Measurements from ENCODE around the gene PPARA. TPM values are rescaled to one million over a fixed set of nuclear protein-coding genes. Genes with fewer than 3 reads are reported as not detected.

The PPARA gene
- total RNA-seq, 2 donors from 2014 or later: 48.4 to 67.1 TPM

DNA sequence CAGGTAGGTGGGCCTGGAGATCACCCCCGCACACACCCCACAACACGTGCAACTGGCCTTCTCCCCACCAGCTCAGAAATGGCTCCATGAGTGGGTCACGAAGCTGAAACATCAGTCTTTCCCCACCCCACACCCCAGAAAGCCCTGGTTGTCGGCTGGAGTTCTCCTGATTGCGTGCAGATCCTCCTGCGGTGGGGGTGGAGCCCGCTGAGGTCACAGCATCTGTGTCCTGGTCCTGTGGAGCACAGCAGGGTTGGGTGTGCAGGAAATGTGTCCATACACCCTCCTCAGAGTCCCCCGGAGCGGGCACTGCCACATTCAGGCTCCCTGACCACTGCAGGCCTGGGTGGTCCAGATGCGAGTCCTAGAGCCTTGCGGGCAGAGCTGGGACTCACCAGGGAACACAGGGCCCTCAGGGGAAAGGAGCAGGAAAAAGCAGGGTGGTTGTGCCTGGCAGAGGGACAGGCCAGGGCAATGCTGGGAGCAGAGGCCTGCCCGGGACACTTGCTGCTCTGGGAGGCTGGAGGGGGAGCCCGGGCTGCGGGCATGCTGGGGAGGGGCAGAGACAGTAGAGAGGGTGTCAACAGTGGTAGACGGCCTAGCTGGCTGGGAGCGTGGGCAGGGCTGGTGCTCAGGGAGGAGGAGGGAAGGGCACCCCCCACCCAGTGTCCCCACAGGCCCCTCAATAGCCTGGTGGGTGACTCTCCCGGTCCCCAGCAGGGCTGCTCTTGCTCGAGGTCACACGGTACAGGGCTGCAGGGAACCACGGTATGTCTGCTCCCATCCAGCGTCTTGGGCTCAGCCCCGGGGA, 42.4 kb upstream of the PPARA start:
- H3K36me3 ChIP-seq: peaks cover 65% of the 10 kb centered on the region
- H3K27me3 ChIP-seq: no peaks in the 10 kb centered on the region
- peak overlapping the region; percentile 80 for H3K27ac ChIP-seq
- no peaks in the 10 kb centered on the region for H3K9me3 ChIP-seq
- DNase-seq (ENCODE audit: low spot score): no peak
- H3K4me3 ChIP-seq: no peak overlapping the region
- H3K4me1 ChIP-seq: peaks cover 0 to 98% of the 10 kb centered on the region in 2 donors
- TF ChIP-seq, protein P1, sequence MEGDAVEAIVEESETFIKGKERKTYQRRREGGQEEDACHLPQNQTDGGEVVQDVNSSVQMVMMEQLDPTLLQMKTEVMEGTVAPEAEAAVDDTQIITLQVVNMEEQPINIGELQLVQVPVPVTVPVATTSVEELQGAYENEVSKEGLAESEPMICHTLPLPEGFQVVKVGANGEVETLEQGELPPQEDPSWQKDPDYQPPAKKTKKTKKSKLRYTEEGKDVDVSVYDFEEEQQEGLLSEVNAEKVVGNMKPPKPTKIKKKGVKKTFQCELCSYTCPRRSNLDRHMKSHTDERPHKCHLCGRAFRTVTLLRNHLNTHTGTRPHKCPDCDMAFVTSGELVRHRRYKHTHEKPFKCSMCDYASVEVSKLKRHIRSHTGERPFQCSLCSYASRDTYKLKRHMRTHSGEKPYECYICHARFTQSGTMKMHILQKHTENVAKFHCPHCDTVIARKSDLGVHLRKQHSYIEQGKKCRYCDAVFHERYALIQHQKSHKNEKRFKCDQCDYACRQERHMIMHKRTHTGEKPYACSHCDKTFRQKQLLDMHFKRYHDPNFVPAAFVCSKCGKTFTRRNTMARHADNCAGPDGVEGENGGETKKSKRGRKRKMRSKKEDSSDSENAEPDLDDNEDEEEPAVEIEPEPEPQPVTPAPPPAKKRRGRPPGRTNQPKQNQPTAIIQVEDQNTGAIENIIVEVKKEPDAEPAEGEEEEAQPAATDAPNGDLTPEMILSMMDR (IDR thresholded peaks at IDR 0.05): no peak

DNA sequence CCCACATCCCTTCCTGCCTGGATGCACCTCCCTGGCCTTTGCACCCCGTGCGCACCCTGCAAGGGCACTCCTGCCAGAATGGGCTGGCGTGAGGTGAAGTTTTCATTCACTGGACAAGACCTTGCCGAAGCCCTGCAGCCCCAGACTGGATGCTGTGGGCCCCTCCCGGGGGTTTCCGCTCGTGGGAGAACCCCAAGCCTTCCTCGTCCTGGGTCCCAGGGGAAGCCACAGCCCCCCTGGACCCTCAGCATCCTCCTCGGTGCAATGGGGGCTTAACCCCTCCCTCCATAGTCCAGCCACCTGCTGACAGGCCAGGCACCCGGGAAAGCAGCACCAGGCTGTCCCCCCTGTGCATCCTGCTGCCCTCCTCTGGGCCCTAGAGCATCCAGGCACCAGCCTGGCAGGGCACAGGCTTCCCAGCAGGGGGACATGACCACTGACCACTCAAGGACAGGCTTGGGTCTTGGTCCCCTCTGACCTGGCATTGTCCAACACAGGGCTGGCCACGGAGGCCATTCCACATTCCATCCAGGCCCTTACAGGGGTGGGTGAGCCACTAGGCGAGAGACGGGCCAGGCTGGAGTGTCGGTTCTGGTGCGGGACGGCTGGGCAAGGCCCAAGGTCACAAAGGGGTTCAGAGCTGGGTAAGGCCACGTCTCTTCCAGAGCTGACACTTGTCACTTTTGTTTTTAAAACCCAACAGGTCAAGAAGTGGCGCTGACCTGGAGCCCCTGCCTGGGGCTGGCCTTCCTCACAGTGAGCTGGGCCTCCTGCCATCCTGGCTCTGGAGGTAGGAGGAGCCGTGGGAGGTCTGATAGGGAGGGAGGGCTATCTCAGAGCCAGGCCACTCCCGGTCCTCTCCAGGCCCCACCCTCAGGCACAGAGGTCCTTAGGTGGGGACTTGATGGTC, 41.5 kb upstream of the PPARA start:
- Histone ChIP-seq H3K36me3 (peaks cover 61% of the 10 kb centered on the region), H3K4me1 (peaks cover 0 to 98% of the 10 kb centered on the region in 2 donors)
- DNase-seq (ENCODE audit: low spot score): no peak

DNA sequence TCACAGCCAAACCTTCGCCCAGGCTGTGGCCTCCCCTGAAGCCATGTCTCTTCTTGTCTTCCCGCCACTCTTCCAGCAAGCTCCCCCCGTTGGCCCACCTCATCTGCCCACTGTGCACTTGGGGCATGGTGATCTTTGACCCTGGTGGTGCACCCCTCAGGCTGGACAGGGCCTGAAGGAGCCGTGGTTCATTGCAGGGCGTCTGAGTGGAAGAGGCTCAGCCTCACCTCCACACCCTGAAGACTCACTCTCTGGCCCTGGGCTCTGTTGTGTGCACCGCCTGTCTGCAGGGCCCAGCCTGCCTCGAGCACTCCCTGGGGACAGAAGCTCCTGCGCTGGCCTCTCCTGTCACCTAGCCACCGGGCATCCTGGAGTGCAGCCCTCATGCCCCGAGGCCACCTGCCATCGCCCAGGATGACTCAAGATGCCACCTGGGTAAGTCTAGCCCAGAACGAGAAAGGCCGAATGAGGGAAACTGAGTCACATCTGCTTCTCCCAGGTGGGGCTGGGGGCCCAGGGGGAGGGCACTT, 40.8 kb upstream of the PPARA start:
- H3K4me3 ChIP-seq: no peak overlapping the region
- H3K27ac ChIP-seq: peak overlapping the region; percentile 80
- peaks cover 61% of the 10 kb centered on the region for H3K36me3 ChIP-seq
- no peaks in the 10 kb centered on the region for H3K9me3 ChIP-seq
- peaks cover 0 to 98% of the 10 kb centered on the region in 2 donors for H3K4me1 ChIP-seq
- DNase-seq (ENCODE audit: low spot score): no peak
- no peaks in the 10 kb centered on the region for H3K27me3 ChIP-seq
- TF ChIP-seq, protein P1 (IDR thresholded peaks at IDR 0.05): no peak

More for the DNA sequence above, 41.5 kb upstream of the PPARA start:
- no peak overlapping the region for H3K4me3 ChIP-seq
- no peaks in the 10 kb centered on the region for H3K27me3 ChIP-seq
- H3K9me3 ChIP-seq: no peaks in the 10 kb centered on the region
- peak overlapping the region; percentile 80 for H3K27ac ChIP-seq
- TF ChIP-seq, protein P1 (IDR thresholded peaks at IDR 0.05): no peak

DNA sequence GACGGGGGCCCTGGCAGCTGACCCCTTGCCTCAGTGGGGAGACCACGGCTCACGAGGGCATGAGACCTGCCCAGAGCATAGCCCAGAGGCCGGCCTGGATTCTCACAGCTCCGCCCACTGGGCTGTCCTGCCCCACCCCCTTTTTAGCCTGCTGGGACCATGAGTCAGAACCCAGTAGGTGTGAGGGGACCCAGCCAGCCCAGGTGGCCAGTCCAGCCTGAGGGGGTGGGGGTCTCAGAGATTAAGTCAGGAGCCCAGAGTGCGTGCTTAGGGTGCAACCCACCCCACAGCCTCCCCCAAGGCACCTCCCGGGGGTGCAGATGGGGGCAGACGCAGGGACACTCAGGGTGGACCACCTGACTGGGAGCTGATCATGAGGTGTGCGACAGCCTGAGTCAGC, 40.1 kb upstream of the PPARA start:
- Histone ChIP-seq H3K4me3 (no peak overlapping the region), H3K36me3 (peaks cover 61% of the 10 kb centered on the region), H3K27ac (peak overlapping the region; percentile 80), H3K27me3 (no peaks in the 10 kb centered on the region), H3K4me1 (peaks cover 0 to 98% of the 10 kb centered on the region in 2 donors), H3K9me3 (no peaks in the 10 kb centered on the region)
- no peak for DNase-seq (ENCODE audit: low spot score)
- TF ChIP-seq, protein P1 (IDR thresholded peaks at IDR 0.05): no peak

DNA sequence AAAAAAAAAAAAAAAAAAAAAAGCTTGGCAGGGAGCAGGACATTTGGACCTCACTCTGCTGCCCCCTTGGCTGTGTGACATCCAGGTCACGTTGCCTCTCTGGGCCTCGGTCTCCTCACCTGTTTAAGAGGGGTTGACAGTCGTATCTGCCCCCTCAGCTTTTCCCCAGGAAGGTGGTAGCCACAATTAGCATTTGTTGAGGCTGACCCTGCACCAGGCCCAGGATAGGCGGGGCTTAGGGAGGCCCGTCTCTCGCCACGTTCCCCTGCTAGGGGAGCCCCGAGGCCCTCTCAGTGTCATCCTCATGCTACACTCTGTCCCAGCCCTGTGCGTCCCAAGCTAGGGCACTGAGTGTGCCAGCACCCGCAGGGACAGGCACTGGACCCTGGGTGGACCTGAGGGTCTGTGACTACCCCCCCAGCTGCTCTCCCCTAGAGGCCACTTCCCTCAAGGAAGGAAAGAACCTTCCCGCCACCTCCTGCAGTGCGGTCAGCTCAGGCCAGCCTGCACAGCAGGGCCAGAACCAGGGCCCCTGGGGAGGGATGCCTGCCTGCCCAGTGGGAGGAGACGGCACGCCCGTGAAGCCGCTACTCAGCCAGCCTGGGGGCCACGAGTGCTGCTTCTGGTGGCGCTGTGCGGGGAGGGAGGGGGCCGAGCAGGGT, 38.5 kb upstream of the PPARA start:
- DNase-seq (ENCODE audit: low spot score): no peak
- peaks cover 46% of the 10 kb centered on the region for H3K36me3 ChIP-seq
- no peaks in the 10 kb centered on the region for H3K27me3 ChIP-seq
- peak overlapping the region; percentile 79 to 80 for H3K27ac ChIP-seq
- H3K4me1 ChIP-seq: peaks cover 0 to 98% of the 10 kb centered on the region in 2 donors
- no peak overlapping the region for H3K4me3 ChIP-seq
- H3K9me3 ChIP-seq: no peaks in the 10 kb centered on the region
- TF ChIP-seq, protein P1 (IDR thresholded peaks at IDR 0.05): peak in 1 of 2 donors; percentile 20
